ENCODE data around the gene DNAH10.
"Not testable (repeated sequence)": the region's sequence is repeated elsewhere in the genome, so short reads cannot be mapped to it uniquely, and the experiment has no call there.

The DNAH10 gene

DNA sequence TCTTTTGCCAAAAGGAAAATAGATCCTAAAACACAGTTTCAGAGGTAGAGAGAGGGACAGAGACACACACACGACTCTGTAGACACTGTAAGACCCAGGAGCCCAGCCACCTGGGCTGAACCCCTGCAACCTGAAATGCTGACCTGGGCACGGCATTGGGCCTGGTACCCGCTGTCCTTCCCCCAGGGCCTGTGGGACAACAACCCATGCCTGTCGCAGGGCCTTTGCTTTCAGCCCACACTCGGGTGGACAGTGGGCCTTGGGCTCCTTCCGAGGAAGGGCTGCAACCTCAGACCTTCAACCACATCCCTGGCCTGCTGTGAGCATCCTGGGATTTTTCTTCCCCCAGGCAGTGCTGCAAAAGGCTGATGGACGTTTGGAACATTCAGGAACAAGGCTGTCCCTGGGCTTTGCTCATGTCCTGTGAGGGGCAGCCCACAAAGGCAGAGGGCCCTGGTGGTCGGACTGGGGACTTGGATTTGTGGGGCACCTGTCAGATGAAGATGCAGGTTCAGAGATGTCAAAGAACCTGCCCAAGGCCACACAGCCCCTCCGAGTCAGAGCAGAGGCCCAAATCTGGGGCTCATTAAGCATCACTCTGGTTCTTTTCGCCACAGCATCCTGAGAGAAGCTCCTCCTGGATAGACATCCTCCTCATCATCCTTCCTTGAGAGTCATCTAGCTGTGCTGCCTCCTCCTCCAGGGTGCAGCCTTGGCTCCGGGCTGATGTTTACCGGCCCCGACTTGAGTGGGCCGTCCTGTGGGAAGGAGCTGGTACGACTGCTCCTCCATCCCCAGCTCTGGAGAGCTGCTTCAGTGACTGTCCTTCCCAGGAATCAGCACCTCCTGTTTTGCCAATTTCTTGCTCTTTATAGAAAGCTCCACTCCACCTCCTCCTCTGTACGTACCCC lies 177.9 kb downstream of the DNAH10 start:
- DNase-seq = no peak

DNA sequence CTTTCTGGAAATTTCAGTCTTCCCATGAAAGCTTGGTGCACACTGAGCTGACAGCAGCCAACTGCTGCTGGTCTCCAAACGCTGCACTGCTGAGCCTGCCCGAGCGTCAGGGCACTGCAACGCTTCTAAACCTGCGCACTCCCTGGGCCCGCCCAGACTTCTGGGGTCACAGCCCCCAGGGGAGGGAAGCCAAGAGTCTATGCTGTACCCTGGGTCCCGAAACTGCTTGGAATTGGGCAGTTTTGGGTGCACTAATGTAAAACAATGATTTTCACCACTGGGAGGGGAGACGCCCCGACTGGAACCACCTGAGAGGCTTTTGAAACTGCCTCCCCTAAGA lies 178.5 kb downstream of the DNAH10 start:
- no peak for DNase-seq

GRCh38 chr12:123941000-123941399 lies 178.9 kb downstream of the DNAH10 start:
- DNase-seq = no peak

- DNase-seq = no peak
These were observed 179.6 kb downstream of the DNAH10 start for GRCh38 chr12:123941624-123942237.

DNA sequence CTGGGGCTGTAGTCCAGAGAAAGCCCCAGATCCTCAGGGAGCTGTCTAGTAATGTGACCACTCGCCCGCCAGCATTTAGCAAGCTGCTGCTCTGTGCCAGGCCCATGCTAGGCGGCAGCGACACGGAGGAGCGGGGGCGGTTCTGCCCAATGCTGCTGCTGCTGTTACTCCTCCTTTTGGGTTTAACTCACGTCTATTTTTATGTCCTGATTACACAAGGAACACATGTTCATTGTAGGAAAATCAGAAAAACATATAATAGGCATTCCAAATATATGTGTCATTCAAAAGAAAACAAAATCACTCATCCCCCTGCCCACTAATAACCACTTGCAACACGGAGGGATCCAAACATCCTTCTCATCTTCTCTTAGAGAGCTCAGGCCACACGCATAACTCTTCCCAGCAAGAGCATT lies 180.1 kb downstream of the DNAH10 start:
- DNase-seq = no peak

GRCh38 chr12:123942911-123943648 lies 181.0 kb downstream of the DNAH10 start:
- no peak for DNase-seq

GRCh38 chr12:123943816-123944215 lies 181.7 kb downstream of the DNAH10 start:
- no peak for DNase-seq

- DNase-seq = no peak
These were observed 182.6 kb downstream of the DNAH10 start for GRCh38 chr12:123944696-123945095.

DNA sequence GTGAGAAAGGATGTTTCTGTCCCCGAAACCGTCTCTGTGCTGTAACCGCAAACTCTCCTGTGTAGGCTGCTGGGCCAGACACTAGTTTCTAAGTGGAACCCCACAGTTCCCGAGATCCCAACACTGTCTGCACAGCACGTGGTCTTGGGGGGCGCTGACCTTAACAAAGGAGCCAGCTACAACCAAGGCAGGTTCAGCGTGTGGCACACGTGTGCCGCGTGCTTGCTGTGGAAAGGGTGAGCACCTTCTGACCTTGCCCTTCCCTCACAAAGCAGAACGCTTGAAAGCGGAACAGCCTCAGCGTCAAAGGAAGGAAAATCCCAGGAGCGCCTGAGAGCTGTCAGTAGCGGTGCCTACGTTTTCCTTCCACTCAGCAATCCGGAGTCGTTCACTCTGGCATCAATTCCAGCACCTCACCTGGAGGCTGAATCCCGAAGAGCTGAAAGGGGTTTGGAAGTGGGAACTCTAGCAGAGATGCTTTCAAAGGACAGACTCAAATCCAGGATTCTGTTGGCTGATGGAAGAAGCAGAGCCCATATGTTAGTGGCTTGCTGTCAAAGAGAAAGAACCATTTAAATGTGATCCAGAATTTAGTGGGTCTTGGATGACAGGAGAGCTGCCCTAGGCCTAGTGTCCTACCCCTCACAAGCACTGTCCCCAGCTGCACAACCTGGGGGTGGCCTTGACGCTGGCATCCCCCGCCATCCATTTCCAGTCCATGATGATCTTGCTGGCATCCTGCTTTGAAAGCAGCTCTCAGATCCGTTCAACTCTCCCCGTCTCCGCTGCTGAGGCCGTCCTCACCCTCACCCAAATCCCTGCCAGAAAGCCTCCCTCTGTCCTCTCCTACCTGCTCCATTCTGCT lies 183.4 kb downstream of the DNAH10 start:
- DNase-seq = no peak

- no peak for DNase-seq
These were observed 184.0 kb downstream of the DNAH10 start for GRCh38 chr12:123946152-123946515.

GRCh38 chr12:123946516-123947505 lies 184.7 kb downstream of the DNAH10 start:
- not testable (repeated sequence) for DNase-seq

DNA sequence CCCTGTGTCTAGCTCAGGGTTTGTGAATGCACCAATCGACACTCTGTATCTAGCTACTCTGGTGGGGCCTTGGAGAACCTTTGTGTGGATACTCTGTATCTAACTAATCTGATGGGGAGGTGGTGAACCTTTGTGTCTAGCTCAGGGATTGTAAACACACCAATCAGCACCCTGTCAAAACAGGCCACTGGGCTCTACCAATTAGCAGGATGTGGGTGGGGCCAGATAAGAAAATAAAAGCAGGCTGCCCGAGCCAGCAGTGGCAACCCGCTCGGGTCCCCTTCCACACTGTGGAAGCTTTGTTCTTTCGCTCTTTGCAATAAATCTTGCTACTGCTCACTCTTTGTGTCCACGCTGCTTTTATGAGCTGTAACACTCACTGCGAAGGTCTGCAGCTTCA lies 185.4 kb downstream of the DNAH10 start:
- DNase-seq = not testable (repeated sequence)

- no peak for DNase-seq
These were observed 186.3 kb downstream of the DNAH10 start for GRCh38 chr12:123948401-123948795.

DNA sequence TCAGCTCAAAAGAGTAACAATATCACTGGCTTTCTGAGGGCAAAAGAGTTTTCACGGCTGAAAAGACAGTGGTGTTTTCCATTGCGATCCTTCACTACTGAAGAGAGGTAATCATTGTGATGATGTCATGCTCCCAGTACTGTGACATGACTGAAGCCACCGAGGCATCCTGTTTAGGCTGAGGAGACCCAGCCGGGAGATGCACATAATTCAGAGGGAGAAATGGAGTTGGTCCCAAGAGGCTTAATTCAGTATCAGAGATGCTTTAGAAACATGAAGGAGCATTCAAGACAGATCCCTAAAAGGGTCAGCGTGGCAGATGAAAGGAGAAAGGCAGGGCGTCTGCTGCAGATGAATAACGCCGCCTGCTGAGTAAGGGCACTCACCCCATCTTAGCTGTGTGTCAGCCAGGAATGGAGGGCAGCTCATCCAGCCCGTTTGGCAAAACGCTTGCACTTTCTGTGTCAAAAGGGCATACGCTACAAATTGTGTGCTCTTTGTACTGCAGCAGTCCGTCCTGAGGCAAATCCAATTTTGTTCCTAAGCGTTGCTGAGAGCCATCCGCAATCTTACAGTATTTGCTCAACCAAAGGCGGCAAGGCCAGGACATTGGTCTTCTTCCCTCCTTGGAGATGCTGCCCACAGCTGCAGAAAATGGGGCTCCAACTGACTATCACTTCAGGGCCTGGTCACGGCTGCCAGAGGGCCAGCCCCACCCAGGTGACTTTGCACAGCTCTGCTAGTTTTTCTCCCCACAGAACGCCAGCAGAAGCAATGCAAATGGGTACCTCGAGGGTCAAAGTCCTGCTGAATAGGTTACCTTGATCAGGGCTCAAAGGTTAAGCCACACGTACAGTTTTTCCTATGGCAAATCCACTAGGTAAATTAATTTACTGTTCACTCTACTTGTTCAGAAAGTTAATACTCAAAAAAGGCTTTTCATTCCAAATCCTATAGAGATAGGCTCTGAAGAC lies 187.0 kb downstream of the DNAH10 start:
- DNase-seq = no peak

DNA sequence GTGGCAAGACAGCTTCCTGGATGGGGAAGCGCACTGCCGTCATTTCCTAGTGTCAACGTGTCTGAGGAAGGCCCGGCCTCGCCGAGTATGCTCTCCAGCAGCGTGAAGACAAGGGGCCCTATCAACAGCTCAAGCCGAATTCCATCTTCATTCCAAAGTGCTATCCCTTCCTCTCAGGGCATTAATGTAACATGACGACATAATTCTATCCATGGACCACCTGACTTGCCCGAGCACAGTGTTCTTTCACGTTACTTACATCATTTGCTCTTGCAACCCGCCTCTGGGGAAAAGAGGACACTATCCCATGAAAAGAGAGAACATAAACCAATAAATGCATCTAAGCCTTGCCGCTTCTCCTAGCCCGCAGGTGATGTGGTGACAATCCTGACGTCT lies 187.7 kb downstream of the DNAH10 start:
- DNase-seq = no peak

- no peak for DNase-seq
These were observed 188.6 kb downstream of the DNAH10 start for GRCh38 chr12:123950476-123951349.

DNA sequence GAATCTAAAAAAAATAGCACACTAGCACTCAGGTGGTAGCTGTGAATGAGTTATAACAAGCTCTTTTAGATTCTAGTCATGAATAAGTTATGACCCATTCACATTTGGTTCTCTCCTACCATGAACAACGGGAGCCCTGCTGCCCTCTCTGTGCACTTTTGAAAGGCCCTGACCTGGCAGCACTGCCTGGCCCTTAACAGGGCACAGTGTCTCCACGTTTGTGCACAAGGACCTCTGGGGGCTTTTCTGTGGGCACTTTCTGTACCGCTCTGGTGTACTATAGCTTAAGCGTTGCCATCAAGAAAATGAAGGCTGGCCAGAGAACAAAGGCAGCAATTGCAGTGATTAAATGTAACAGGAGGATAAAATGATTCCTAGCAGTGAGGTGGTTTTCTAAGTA lies 189.4 kb downstream of the DNAH10 start:
- no peak for DNase-seq

DNA sequence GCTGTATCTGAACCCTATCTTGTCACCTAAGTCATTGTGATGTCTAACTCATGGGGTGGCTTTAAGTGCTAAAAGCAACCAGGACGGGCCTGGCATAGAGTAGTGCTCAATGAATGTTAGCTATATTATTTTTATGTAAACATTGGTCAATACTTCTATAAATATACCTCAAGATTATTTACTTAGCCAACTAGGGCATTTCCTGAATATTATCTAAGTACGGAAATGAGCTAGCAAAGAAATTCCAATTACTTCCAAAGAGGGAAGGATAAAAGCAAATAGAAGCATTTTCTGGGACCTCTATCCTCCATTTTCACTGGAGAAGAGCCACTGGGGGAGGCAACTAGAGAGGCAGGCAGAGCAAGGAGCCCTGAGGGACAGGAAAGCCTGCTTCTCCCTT lies 189.9 kb downstream of the DNAH10 start:
- DNase-seq = no peak

DNA sequence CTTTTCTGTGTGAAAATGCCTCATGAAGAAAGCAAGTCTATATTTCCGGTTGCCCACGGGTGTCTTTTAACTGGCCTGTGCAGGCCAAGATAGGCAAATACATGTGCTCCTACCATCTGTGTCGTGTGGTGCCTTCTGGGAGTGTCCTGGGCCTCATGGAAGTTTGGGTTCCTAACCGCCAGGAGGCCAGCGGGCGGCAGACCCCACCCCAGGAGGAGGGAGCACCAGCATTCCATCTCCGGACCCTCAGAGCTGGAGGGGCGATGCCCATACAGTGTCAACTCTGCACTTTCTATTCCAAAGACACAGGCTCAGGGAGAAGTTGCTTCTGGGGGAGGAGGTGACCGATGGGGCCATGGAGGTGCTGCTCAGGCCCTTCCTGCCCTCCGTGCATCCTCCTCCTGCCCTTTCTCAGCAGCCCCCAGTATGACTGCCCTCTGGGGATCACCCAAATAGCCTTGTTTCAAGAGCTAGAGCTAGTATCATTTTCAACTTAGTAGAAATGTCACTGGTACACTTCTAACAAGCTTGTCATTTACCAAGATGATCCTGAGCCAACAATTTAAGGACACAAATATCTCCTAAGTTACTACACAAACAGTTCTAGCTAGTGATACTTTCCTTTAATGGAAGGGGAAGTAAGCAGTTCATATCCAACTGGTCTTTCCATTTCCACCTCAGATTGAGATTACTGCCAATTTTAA lies 192.7 kb downstream of the DNAH10 start:
- no peak for DNase-seq

All from activated CD4-positive, alpha-beta T cell treated with anti-CD3 and anti-CD28 coated beads for 1 hour (primary cell).